Activated CD8-positive, alpha-beta memory T cell treated with anti-CD3 and anti-CD28 coated beads for 36 hours (primary cell): Measurements from ENCODE around the gene AXL. TPM values are rescaled to one million over a fixed set of nuclear protein-coding genes. Genes with fewer than 3 reads are reported as not detected.
"Not testable (repeated sequence)": the region's sequence is repeated elsewhere in the genome, so short reads cannot be mapped to it uniquely, and the experiment has no call there.

ENCODE experiments used
- CTCF ChIA-PET: fragments of 350-600 bp; sonication (Branson Sonifier 250); formaldehyde crosslinking; loops from one replicate; lab custom pipeline; 2021; ENCODE audit warnings: antibody characterized with exemption; lab: Charles Lee
- POLR2A ChIA-PET: fragments of 350-600 bp; sonication (Branson Sonifier 250); formaldehyde crosslinking; loops from one replicate; lab custom pipeline; 2021; ENCODE audit warnings: antibody characterized with exemption; lab: Charles Lee
- total RNA-seq, 2 experiments: library from RNA; stranded (reverse); gene quantifications; one replicate each; pipeline ENCODE4 v1.2.3, GENCODE V29; 2021

Gene AXL
- total RNA-seq, 2 experiments from 2014 or later = 0.08 to 0.21 TPM

DNA sequence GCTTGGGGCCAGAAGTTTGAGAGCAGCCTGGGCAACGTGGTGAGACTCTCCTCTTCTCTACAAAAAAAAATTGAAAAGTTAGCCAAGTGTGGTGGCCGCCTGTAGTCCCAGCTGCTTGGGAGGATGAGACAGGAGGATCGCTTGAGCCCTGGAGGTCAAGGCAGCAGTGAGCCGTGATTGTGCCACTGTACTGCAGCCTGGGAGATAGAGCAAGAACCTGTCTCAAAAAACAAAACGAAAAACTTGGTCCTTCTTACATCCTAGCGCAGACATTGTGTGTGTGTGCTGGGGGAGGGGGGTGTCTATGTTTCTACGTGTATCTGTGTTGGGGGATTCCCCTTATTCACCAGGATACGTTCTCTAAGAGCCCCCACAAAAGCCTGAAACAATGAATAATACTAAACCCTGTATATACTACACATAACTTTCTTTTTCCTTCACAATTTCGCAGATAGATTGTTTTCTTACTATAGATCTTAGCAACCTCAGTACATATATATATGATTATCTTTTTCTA lies 7.9 kb downstream of the AXL start:
- CTCF ChIA-PET = interaction anchor here (0.6 to 1.9 kb wide), 3 partner anchors 23 to 104 kb away, joined by 3 to 5 read pairs (median 5); partner anchors contain the start of gene HNRNPUL1
- POLR2A ChIA-PET = interaction anchor here (1.5 kb wide), 1 partner anchor 37 kb away, joined by 10 read pairs; the partner anchor contains the start of gene HNRNPUL1

DNA sequence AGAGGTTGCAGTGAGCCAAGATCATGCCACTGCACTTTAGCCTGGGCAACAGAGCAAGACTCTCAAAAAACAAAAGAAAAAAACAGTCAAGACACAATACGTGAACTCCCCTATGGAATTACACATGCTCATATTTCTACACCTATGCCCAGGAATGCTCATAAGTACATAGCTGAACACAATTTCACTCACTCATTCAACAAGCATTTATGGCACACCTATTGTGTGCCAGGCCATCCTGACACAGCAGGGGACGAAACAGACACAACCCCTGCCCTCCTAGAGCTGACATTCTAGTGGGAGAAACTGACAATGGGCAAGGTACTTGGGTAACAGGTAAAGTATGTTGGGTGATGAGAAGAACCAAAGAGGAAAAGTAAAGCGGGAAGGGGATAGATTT lies 9.5 kb downstream of the AXL start:
- CTCF ChIA-PET = interaction anchor here (0.6 to 1.2 kb wide), 2 partner anchors 24 to 57 kb away, joined by 3 to 4 read pairs; no protein-coding TSS in a partner anchor

DNA sequence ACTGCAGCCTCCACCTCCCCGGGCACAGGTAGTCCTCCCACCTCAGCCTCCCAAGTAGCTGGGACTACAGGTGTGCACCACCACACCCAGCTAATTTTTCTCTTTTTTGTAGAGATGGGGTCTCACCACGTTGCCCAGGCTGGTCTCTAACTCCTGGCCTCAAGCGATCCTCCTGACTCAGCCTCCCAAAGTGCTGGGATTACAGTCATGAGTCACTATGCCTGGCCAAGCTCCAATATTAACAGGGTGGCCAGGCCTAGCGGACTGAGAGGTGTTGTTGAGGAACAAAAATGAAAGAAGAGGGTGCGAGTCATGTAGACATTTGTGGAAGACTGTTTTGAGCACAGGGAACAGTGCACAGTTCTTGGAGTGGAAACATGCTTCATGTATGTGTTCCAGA lies 10.3 kb downstream of the AXL start:
- CTCF ChIA-PET = not testable (repeated sequence)

More for the DNA sequence above, 9.5 kb downstream of the AXL start:
- POLR2A ChIA-PET = no interaction called here

DNA sequence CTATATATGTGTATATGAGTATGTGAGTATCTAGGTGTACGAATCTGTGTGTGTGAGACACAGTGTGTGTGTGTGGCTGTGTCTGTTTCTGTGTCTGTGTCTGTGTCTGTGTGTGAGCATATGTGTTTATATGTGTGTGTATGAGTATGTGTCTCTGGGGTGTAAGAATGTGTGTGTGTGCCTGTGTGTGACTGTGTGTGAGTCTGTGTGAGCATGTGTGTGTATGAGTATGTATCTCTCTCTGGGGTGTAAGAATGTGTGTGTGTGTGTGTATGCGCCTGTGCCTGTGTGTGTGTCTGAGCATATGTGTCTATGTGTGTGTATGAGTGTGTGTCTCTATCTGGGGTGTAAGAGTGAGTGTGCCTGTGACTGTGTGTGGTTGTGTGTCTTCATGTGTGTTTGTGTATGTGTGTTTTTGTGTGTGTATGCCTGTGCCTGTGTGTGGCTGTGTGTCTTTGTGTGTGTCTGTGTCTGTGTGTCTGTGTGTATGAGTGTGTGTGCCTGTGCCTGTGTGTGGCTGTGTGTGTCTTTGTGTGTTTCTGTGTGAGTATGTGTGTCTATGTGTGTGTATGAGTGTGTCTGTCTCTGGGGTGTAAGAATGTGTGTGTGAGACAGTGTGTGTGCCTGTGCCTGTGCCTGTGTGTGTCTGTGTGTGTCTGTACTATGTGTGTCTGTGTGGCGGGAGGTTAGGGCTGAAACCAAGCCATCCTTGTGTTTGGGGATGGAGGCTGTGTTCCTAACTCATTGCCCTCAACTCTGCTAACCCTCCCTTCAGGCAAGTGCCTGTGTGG lies 11.2 kb downstream of the AXL start:
- POLR2A ChIA-PET = no interaction called here
- CTCF ChIA-PET = no interaction called here

More for the DNA sequence above, 10.3 kb downstream of the AXL start:
- POLR2A ChIA-PET = not testable (repeated sequence)

DNA sequence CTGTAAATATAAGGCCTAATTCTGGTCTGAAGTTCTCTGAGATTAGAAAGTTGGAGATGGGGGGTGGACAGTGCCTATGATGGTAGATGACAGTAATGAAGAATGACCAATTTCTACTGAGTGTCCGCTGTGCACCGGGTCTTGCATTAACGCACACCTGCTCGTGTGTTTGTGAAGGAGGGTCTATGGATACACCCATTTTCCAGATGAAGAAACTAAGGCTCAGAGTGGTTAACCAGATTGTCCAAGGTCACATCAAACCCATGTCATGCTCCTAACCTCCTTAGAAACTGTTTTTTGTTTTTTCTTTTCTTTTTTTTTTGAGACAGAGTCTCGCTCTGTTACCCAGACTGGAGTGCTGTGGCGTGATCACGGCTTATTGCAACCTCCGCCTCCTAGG lies 13.7 kb downstream of the AXL start:
- POLR2A ChIA-PET = no interaction called here

DNA sequence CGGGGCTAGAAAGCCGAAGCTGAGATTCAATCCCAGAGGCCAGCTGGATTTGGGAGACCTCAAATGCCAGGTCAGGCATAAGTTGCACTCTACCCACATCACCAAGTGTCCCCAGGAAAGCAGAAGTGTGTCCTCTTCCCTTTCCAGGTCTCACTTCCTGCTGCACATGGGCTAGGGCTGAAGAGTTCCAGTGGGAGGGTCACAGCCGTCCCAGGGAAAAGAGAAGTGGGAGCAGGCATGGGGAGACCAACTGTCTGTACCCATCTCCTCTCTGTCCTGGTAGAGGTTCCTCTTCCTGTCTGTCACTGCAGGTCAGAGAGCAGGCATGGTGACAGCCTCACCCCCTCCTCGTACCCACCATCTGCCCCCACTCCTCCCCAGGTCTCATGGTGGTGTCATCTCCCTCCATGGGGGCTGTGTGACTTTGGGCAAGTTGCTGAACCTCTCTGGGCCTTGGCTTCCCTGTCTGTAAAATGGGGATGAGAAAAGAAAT lies 14.8 kb downstream of the AXL start:
- CTCF ChIA-PET = no interaction called here

More for the DNA sequence above, 13.7 kb downstream of the AXL start:
- CTCF ChIA-PET = no interaction called here

DNA sequence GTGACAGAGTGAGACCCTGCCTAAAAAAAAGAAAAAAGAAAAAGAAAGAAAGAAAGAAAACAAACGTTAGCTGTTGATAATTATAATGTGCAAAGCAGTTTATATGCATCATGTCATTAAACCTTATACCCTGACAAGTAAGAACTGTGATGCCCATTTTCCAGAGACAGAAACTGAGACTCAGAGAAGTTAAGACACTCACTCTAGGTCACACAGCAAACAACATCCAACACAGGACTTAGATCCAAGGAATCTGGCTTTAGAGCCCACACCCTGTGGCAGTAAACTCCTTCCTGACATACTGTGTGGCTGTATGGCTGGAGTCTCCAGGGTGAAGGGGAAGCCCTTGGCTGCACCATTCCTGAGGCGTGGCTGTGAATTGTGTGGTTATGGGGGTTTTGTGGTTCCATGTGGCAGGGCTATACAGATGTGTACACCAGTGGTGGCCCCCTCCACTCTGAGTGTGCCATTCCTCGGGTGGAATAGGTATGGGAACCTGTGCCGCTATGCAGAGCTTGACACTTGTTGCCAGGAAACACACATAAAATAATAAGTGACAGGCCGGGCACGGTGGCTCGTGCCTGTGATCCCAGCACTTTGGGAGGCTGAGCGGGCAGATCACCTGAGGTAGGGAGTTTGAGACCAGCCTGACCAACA lies 15.6 kb downstream of the AXL start:
- CTCF ChIA-PET = no interaction called here
- POLR2A ChIA-PET = no interaction called here

More for the DNA sequence above, 14.8 kb downstream of the AXL start:
- POLR2A ChIA-PET = no interaction called here

DNA sequence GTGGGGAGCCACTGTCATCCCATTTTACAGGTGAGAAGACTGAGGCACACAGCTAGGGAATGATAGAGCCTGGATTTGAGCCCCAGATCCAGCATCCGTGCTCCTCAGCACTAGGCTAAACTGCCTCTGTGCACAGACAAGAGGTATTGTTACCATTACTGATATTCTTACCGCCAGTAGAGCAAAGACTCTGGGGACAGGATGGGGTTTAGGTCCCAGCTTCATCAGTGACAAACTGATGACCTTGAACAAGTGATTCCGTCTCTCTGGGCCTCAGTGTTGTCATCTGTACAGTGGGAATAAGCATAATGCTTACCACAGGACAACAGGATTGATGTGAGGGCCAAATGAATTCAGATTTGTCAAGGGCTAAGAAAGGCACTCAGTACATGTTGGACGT lies 16.5 kb downstream of the AXL start:
- CTCF ChIA-PET = no interaction called here
- POLR2A ChIA-PET = no interaction called here

DNA sequence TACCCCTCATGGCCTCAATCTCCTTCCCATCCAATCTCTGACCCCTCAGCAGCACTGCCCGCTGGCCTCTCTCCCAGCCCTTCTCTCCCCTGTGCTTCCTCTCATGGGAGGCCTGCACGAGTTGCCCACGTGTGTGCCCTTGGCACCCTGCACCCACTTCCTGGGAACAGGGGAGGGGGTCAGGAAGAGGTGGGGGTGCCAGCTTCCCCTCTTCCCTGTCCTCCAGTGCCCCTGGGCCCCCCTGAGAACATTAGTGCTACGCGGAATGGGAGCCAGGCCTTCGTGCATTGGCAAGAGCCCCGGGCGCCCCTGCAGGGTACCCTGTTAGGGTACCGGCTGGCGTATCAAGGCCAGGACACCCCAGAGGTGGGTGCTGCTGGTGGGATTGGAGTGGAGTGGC lies 19.2 kb downstream of the AXL start:
- ChIA-PET CTCF (interaction anchor here (0.5 kb wide), 1 partner anchor 34 kb away, joined by 4 read pairs; no protein-coding TSS in a partner anchor), POLR2A (no interaction called here)

DNA sequence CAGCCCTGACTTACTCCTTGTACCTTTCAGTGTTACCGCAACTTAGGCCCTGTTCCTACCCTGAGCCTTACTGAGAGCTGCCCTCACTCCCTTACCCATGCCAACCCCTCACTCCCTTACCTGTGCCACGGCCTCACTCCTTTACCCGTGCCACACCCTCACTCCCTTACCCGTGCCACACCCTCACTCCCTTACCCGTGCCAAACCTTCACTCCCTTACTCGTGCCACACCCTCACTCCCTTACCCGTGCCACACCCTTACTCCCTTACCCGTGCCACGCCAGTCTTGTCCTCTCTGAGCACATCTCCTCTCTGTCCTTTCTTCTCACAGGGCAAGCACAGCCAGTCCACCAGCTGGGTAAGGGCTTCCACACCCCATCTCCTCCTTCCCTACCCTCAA lies 20.3 kb downstream of the AXL start:
- ChIA-PET POLR2A (no interaction called here), CTCF (no interaction called here)

DNA sequence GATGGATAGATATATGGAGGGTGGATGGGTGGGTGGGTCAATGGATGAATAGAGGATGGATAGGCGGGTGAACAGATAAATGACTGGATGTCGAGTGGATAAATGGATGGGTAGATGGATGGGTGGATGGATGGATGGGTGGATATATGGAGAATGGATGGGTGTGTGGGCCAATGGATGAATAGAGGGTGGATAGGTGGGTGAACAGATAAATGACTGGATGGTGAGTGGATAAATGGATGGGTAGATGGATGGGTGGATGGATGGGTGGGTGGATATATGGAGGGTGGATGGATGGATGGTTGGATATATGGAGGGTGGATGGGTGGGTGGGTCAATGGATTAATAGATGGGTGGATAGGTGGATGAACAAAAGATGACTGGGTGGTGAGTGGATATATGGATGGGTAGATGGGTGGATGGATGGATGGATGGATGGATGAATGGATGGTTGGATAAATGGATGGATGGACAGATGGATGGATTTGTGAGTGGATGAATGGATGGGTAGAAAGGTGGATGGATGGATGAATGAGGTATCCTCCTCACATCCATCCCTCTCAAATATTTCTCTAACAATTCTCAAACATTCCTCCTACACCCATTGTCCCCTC lies 21.0 kb downstream of the AXL start:
- CTCF ChIA-PET = no interaction called here
- POLR2A ChIA-PET = no interaction called here

DNA sequence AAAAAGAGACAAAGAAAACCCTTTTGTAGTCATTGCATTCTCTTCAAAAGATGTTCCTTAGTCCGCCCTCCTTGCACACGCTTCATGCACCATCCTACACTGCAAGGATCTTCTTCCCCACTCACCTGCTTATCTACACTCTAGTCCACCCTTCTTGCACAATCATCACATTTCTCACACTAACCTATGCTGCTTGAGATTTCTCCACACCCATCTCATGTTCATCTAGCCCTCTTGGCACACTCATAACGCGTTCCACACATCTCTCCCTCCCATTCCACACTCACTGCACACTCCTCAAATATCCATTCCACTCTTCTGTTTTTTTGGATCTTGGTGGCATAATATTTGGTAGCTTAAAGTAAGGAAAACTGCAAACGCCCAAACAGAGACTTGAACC lies 22.8 kb downstream of the AXL start:
- ChIA-PET POLR2A (interaction anchor here (0.6 kb wide), 2 partner anchors 18 to 124 kb away, joined by 3 read pairs; no protein-coding TSS in a partner anchor), CTCF (no interaction called here)

DNA sequence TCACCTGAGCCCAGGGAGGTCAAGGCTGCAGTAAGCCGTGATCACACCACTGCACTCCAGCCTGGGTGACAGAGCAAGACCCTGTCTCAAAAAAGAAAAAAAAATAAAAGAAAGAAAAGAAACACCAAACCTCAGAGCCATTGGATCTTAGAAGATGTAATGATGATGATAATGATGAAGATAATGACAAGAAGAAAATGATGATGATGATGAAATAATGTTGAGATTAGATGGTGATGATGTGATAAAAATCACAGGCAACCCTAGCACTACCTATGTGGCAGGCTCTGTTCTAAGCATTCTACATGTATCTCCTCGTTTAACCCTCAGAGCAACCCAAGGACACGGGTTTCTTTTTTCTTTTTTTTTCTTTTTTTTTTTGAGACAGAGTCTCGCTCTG lies 25.1 kb downstream of the AXL start:
- CTCF ChIA-PET = no interaction called here
- POLR2A ChIA-PET = no interaction called here

DNA sequence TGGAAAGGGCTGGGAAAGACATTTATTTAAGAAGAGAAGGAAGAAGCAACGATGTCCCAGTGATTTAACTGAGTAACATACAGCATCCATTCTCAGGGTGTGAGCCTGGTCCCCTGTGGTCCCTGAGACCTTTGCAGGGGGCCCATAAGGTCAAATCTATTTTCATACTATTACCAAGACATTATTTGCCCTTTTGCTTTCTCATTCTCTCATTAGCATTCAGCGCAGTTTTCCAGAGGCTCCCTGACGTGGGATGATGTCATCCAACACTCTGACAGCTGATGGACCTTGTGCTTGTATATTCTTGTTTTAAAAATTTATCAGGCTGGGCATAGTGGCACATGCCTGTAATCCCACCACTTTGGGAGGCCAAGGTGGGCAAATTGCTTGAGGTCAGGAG lies 26.8 kb downstream of the AXL start:
- POLR2A ChIA-PET = no interaction called here
- CTCF ChIA-PET = no interaction called here

DNA sequence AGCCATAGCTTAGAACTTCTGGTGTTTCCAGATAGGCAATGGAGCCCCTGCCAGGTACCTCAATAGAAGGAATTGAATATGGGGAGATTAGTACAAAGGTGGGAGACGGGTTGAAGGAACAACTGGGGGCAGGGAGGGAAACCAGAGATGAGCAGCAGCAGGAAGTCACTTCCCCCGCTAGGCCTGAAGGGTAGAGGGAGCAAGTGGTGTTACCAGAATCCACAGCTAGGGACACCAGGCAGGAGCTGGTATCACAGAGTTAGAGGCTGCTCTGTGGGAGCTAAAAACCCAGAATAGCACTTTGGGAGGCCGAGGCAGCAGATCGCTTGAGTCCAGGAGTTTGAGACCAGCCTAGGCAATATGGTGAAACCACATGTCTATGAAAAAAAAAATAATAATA lies 29.9 kb downstream of the AXL start:
- POLR2A ChIA-PET = no interaction called here
- CTCF ChIA-PET = interaction anchor here (0.6 to 1.0 kb wide), 2 partner anchors 17 to 72 kb away, joined by 3 to 5 read pairs; no protein-coding TSS in a partner anchor

DNA sequence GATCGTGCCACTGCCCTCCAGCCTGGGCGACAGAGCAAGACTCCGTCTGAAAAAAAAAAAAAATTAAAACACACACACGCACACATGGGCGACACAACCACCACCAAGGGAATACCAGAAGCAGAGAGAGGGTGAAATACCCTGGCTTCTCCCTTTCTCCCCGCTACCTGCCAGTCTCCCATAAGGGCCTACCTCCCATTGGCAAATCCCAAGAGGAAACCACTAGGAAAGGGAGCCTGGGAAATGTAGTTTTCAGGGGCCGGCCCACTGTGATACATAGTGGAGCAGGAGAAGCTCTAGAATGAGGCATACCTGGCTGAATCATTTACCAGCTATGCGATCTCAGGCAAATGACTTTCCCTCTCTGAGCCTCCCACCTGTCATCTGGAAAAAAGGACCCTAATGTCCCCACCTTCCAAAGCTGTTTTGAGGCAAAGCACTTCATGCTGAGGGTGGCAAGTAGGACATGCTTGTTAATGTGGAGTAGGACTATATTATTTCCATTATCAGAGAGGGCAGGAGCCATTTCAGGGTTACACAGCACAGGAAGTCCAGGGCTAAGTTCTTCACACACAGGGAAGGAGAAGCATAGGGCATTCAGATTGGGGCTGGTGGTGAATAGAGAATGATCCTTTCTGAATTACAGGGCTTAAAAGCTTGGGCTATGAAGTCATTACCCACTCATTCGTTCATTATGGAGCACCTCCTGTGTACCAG lies 30.8 kb downstream of the AXL start:
- ChIA-PET POLR2A (no interaction called here), CTCF (interaction anchor here (1.0 kb wide), 1 partner anchor 16 kb away, joined by 3 read pairs; no protein-coding TSS in a partner anchor)

DNA sequence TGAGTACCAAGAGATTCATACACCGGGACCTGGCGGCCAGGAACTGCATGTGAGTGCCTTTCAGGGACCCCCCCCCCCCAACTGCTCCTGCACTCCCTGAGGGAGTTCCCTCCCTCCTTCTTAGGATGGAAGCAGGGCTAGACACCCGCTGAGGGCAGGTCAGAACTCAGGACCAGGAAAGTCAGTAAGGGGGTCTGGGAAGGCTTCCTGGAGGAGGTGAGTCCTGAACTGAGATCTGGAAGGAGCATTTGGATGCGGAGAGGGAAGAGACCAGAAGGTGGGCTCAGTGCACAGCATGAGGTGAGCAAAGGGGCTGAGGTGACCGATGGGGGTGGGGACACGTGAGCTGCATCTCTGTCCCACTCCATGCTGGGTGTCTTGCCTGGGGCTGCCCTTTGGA lies 34.6 kb downstream of the AXL start:
- ChIA-PET CTCF (no interaction called here), POLR2A (no interaction called here)

DNA sequence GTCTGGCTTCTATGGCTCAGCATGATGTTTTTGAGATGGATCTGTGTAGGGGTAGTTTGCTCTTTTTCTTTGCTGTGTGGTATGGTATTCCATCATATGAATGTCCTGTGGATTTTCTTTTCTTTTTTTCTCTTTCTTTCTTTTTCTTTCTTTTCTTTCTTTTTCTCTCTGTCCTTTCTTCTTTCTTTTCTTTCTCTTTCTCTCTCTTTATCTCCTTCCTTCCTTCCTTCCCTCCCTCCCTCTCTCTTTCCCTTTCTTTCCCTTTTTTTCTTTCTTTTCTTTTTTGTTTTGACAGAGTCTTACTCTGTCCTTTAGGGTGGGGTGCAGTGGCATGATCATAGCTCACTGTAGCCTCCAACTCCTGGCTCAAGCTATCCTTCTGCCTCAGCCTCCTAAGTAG lies 36.1 kb downstream of the AXL start:
- ChIA-PET POLR2A (no interaction called here), CTCF (no interaction called here)
